T-cell (primary cell): ENCODE results near the gene CLSTN2. TPM values are rescaled to one million over a fixed set of nuclear protein-coding genes. Genes with fewer than 3 reads are reported as not detected.

ENCODE experiments used
- ATAC-seq, 4 experiments: fragments of 200-7000 bp in 3 of 4; fragments of 150-1000 bp in 1 of 4; cut with Tn5 transposase; replicated peaks in 1 of 4; 1 replicate in 3 of 4; 2 replicates in 1 of 4; pipeline ENCODE4 v1.10.0; 2021; ENCODE audit warnings: moderate library complexity in 3 of 4, mild to moderate bottlenecking in 2 of 4, moderate number of reproducible peaks in 1 of 4
- CTCF ChIA-PET, 2 donors: fragments of 300-600 bp; sonication (Branson Sonifier 250); formaldehyde crosslinking; loops; one replicate each; lab custom pipeline; 2022; ENCODE audit warnings: antibody characterized with exemption in 2 of 2; lab: Charles Lee
- POLR2A ChIA-PET, 2 donors: fragments of 300-600 bp; sonication (Branson Sonifier 250); formaldehyde crosslinking; loops; one replicate each; lab custom pipeline; 2022; ENCODE audit warnings: antibody characterized with exemption in 2 of 2; lab: Charles Lee
- DNase-seq, 35 experiments: peaks; one replicate each; pipeline versions ENCODE4 v3.0.0 to v3.0.0-alpha.2; 2013 to 2023
- H3K27ac ChIP-seq: one replicate; pipeline ENCODE4 v1.5.1; 2013; ENCODE audit warnings: low read length
- H3K27me3 ChIP-seq, 2 experiments: replicated peaks in 1 of 2; 1 replicate in 1 of 2; 2 replicates in 1 of 2; pipeline versions ENCODE4 v1.6.1 to v1.7.0; 2013; ENCODE audit warnings: low read length in 1 of 2, mixed read lengths in 1 of 2; ENCODE audit not compliant: control insufficient read depth in 2 of 2, insufficient read depth in 2 of 2; ENCODE audit errors: extremely low read depth in 1 of 2
- H3K36me3 ChIP-seq, 2 donors: 1 replicate in 1 of 2; 2 replicates in 1 of 2; pipeline versions ENCODE4 v1.6.1 to v1.7.0; 2013; ENCODE audit warnings: low read length in 1 of 2; ENCODE audit not compliant: control insufficient read depth in 2 of 2, insufficient read depth in 1 of 2; ENCODE audit errors: extremely low read depth in 1 of 2
- H3K4me1 ChIP-seq, 2 experiments: 1 replicate in 1 of 2; 2 replicates in 1 of 2; pipeline versions ENCODE4 v1.6.1 to v1.7.0; 2013; ENCODE audit warnings: low read length in 2 of 2, mixed read lengths in 1 of 2; ENCODE audit not compliant: insufficient read depth in 2 of 2, control insufficient read depth in 1 of 2; ENCODE audit errors: extremely low read depth in 1 of 2
- H3K4me3 ChIP-seq, 2 donors: 1 replicate in 1 of 2; 2 replicates in 1 of 2; pipeline versions ENCODE4 v1.5.1 to v1.7.0; 2013; ENCODE audit warnings: mild to moderate bottlenecking in 2 of 2, low read length in 1 of 2, moderate library complexity in 1 of 2; ENCODE audit not compliant: control insufficient read depth in 1 of 2; ENCODE audit errors: extremely low read depth in 1 of 2
- H3K9me3 ChIP-seq: 2 replicates; pipeline ENCODE4 v1.7.0; 2013
- H3K27ac Mint-ChIP-seq, 2 donors: one replicate each; pipeline ENCODE4 v1.8.0; 2020 to 2021; ENCODE audit warnings: mild to moderate bottlenecking in 2 of 2, mixed read lengths in 2 of 2
- H3K27me3 Mint-ChIP-seq, 2 donors: one replicate each; pipeline ENCODE4 v1.8.0; 2021 to 2022; ENCODE audit warnings: mixed read lengths in 2 of 2
- H3K36me3 Mint-ChIP-seq: one replicate; pipeline ENCODE4 v1.8.0; 2021; ENCODE audit warnings: mixed read lengths
- H3K4me1 Mint-ChIP-seq, 3 donors: one replicate each; pipeline ENCODE4 v1.8.0; 2020 to 2022; ENCODE audit warnings: mixed read lengths in 3 of 3, mild to moderate bottlenecking in 1 of 3
- H3K4me3 Mint-ChIP-seq, 3 donors: one replicate each; pipeline ENCODE4 v1.8.0; 2020 to 2022; ENCODE audit warnings: mild to moderate bottlenecking in 3 of 3, mixed read lengths in 3 of 3, moderate library complexity in 3 of 3
- H3K9me3 Mint-ChIP-seq, 3 donors: one replicate each; pipeline ENCODE4 v1.8.0; 2020 to 2022; ENCODE audit warnings: mixed read lengths in 3 of 3
- WGBS: methylation state at CpG from one replicate; pipeline ENCODE4 v1.1.5; 2013; ENCODE audit warnings: missing lambda C conversion rate; ENCODE audit not compliant: insufficient coverage; 5-methylcytosine and 5-hydroxymethylcytosine counted together
- total RNA-seq, 35 experiments: library from RNA in 6 of 35; stranded (reverse) in 6 of 35; fragments of 120-200 nt in 1 of 35; gene quantifications; one replicate each; pipeline versions ENCODE4 v1.2.1 to v1.2.4 and lab custom pipeline; 2013 to 2026

The CLSTN2 gene
- total RNA-seq, 5 donors from 2014 or later (not counting 1 experiment from before 2014, with no cell fraction given): under 0.01 to 0.12 (median 0.03) TPM; not detected in 2

DNA sequence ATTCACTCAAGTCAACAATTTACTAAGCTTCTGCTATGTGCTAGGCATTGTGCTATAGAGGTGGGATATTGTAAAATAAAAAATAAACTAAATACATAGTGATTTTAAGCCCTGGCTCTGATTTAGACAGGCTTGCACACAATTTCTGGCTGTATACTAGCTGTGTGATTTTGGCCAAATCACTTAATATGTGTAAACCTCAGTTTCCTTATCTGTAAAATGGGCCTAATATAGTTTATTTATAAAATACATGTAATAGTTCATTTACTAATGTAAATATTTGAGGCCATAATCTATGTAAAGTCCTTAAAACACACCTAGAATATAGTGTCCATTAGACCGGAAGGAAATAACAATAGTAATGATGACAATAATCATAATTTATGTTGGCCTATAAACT lies 363.1 kb downstream of the CLSTN2 start:
- Mint-ChIP-seq H3K27ac (no peak overlapping the region), H3K9me3 (no peaks in the 10 kb centered on the region), H3K36me3 (no peaks in the 10 kb centered on the region), H3K27me3 (peaks cover 0 to 3% of the 10 kb centered on the region in 2 donors), H3K4me3 (no peak overlapping the region), H3K4me1 (no peaks in the 10 kb centered on the region)
- DNase-seq: no peak
- H3K4me3 ChIP-seq: no peak overlapping the region
- no peak overlapping the region for H3K27ac ChIP-seq
- ChIA-PET CTCF (no interaction called here), POLR2A (interaction anchor here in 1 of 2 donors (0.6 kb wide), 1 partner anchor 155 kb away, joined by 3 read pairs; no protein-coding TSS in a partner anchor)
- H3K27me3 ChIP-seq: no peaks in the 10 kb centered on the region
- WGBS: no CpG with 5 or more reads among the region's 1 CpG
- no peaks in the 10 kb centered on the region for H3K4me1 ChIP-seq
- H3K9me3 ChIP-seq: no peaks in the 10 kb centered on the region
- H3K36me3 ChIP-seq: no peaks in the 10 kb centered on the region
- ATAC-seq: no peak

DNA sequence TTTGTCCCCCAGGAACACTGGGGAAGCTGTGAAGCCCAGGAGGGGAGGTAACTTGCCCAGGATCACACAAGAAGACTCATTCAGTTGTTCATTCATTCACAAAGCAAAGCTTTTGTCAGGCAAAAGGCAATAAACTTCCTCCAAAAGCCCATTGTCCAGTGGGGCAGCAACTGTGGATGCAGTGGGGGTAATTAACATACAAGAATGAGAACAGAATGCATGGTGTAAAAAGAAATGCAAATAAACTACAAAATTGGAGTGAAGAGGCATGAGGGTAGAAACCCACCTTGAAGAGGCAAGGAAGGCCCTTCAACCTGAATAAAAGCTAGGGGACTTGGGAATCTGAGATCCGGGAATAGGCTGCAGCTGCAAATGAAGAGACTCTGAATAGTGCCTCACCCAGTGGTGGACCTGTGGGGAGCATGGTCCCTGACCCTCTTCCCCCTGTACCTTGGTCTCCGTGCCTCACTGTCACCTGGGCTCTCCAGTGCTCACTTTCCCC lies 363.6 kb downstream of the CLSTN2 start:
- DNase-seq (no peak), ATAC-seq (no peak)
- Histone ChIP-seq H3K27me3 (no peaks in the 10 kb centered on the region), H3K27ac (no peak overlapping the region), H3K36me3 (no peaks in the 10 kb centered on the region), H3K4me1 (no peaks in the 10 kb centered on the region), H3K9me3 (no peaks in the 10 kb centered on the region), H3K4me3 (no peak overlapping the region)
- Mint-ChIP-seq H3K27me3 (peaks cover 0 to 3% of the 10 kb centered on the region in 2 donors), H3K4me1 (no peaks in the 10 kb centered on the region), H3K4me3 (no peak overlapping the region), H3K9me3 (no peaks in the 10 kb centered on the region), H3K36me3 (no peaks in the 10 kb centered on the region), H3K27ac (no peak overlapping the region)
- CTCF ChIA-PET: no interaction called here
- POLR2A ChIA-PET: interaction anchor here in 1 of 2 donors (0.6 kb wide), 1 partner anchor 154 kb away, joined by 3 read pairs; no protein-coding TSS in a partner anchor
- 80% methylated on average over 1 of the region's 2 CpGs for WGBS

DNA sequence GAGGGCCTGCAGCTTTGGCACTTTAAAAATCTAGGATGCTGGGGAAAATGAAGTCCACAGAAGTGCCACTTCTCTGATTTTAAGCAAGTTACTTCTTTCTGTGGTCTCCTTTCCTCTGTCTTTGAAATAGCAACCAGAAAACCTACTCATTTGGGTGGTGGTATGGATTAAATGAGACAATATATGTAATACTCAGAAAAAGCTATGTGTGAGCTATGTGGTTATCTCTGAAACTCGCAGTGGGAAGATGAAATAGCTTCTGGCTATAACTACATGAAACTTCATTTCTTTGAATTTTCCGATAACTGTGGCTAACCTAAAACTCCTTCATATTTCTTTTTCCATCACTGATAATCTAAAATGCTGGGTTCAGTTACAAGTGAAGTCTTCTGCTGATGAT lies 368.9 kb downstream of the CLSTN2 start:
- H3K27me3 ChIP-seq: no peaks in the 10 kb centered on the region
- DNase-seq: no peak
- CTCF ChIA-PET: no interaction called here
- Mint-ChIP-seq H3K27me3 (peaks cover 3 to 15% of the 10 kb centered on the region in 2 donors), H3K4me3 (no peak overlapping the region), H3K9me3 (no peaks in the 10 kb centered on the region), H3K27ac (no peak overlapping the region), H3K36me3 (no peaks in the 10 kb centered on the region), H3K4me1 (no peaks in the 10 kb centered on the region)
- POLR2A ChIA-PET: no interaction called here
- H3K36me3 ChIP-seq: no peaks in the 10 kb centered on the region
- ATAC-seq: no peak
- H3K4me1 ChIP-seq: no peaks in the 10 kb centered on the region
- no peaks in the 10 kb centered on the region for H3K9me3 ChIP-seq
- H3K27ac ChIP-seq: no peak overlapping the region
- WGBS: no CpG with 5 or more reads among the region's 2 CpGs
- H3K4me3 ChIP-seq: no peak overlapping the region

DNA sequence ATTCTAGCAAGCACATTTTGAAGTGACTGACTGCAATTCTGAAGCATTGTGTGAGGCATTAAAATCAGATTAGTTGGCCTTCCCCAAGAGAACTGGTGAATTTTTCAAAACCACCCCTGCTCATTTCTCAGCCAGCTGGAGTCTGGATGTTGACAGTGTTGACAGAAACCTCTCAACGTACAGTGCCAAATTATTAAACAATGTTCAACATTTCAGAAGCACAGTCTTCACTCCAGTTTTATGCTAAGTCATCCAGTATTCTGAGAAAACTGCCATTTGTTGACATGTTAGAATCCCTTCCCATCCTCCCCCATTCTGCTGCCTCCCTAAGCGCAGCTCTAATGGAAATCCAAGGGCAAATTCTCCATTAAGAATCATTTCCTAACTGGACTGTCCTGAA lies 373.6 kb downstream of the CLSTN2 start:
- Histone ChIP-seq H3K4me1 (no peaks in the 10 kb centered on the region), H3K9me3 (no peaks in the 10 kb centered on the region), H3K36me3 (no peaks in the 10 kb centered on the region), H3K27ac (no peak overlapping the region), H3K27me3 (no peaks in the 10 kb centered on the region), H3K4me3 (no peak overlapping the region)
- Mint-ChIP-seq H3K27me3 (peaks cover 4 to 12% of the 10 kb centered on the region in 2 donors), H3K27ac (no peak overlapping the region), H3K4me1 (no peaks in the 10 kb centered on the region), H3K4me3 (no peak overlapping the region), H3K36me3 (no peaks in the 10 kb centered on the region), H3K9me3 (no peaks in the 10 kb centered on the region)
- POLR2A ChIA-PET: interaction anchor here in 1 of 2 donors (0.7 kb wide), 1 partner anchor 836 kb away, joined by 3 read pairs; no protein-coding TSS in a partner anchor
- no peak for DNase-seq
- WGBS: 71% methylated on average over 2 of the region's 2 CpGs
- ATAC-seq: no peak
- CTCF ChIA-PET: no interaction called here

- no peak overlapping the region for H3K4me3 ChIP-seq
- H3K27ac ChIP-seq: no peak overlapping the region
- CTCF ChIA-PET: no interaction called here
- no peaks in the 10 kb centered on the region for H3K27me3 ChIP-seq
- peaks cover 2 to 14% of the 10 kb centered on the region in 2 donors for H3K27me3 Mint-ChIP-seq
- DNase-seq (no peak), ATAC-seq (no peak)
- H3K36me3 Mint-ChIP-seq: no peaks in the 10 kb centered on the region
- H3K27ac Mint-ChIP-seq: no peak overlapping the region
- H3K4me1 ChIP-seq: no peaks in the 10 kb centered on the region
- no peak overlapping the region for H3K4me3 Mint-ChIP-seq
- no peaks in the 10 kb centered on the region for H3K9me3 ChIP-seq
- H3K9me3 Mint-ChIP-seq: no peaks in the 10 kb centered on the region
- POLR2A ChIA-PET: no interaction called here
- WGBS: no CpG with 5 or more reads among the region's 5 CpGs
- H3K4me1 Mint-ChIP-seq: no peaks in the 10 kb centered on the region
- no peaks in the 10 kb centered on the region for H3K36me3 ChIP-seq
Observed at GRCh38 chr3:140311428-140311827, 376.4 kb downstream of the CLSTN2 start.

GRCh38 chr3:140315955-140316354 lies 381.0 kb downstream of the CLSTN2 start:
- Histone ChIP-seq H3K27ac (no peak overlapping the region), H3K4me1 (no peaks in the 10 kb centered on the region), H3K4me3 (no peak overlapping the region), H3K27me3 (no peaks in the 10 kb centered on the region), H3K9me3 (no peaks in the 10 kb centered on the region), H3K36me3 (no peaks in the 10 kb centered on the region)
- no peak overlapping the region for H3K4me3 Mint-ChIP-seq
- no peaks in the 10 kb centered on the region for H3K4me1 Mint-ChIP-seq
- H3K9me3 Mint-ChIP-seq: no peaks in the 10 kb centered on the region
- no peak for DNase-seq
- no peaks in the 10 kb centered on the region for H3K36me3 Mint-ChIP-seq
- POLR2A ChIA-PET: no interaction called here
- no peak overlapping the region for H3K27ac Mint-ChIP-seq
- H3K27me3 Mint-ChIP-seq: peaks cover 6 to 23% of the 10 kb centered on the region in 2 donors
- no peak for ATAC-seq
- CTCF ChIA-PET: no interaction called here

DNA sequence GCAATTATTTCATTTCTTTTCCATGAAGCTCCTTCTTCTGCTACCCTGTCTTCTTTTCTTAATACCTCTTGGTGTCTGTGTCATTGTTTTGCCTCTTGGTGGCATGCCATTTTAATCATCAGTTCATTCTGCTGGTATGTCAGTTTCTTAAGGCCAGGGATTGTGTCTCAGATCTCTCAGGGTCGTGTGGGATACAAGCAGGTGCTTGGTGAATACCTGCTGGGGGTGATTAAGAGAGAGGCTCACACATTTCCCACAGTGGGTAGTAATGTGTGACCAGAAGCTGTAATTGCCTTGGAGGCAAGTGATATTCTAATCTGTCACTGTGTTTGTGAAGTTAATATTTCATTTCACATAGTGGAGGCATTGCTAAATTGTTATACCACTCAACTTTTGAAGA lies 381.5 kb downstream of the CLSTN2 start:
- Mint-ChIP-seq H3K9me3 (no peaks in the 10 kb centered on the region), H3K4me1 (no peaks in the 10 kb centered on the region), H3K36me3 (no peaks in the 10 kb centered on the region), H3K4me3 (no peak overlapping the region), H3K27me3 (peaks cover 6 to 26% of the 10 kb centered on the region in 2 donors), H3K27ac (no peak overlapping the region)
- ATAC-seq: no peak
- H3K4me3 ChIP-seq: no peak overlapping the region
- H3K27me3 ChIP-seq: no peaks in the 10 kb centered on the region
- H3K9me3 ChIP-seq: no peaks in the 10 kb centered on the region
- no peaks in the 10 kb centered on the region for H3K4me1 ChIP-seq
- ChIA-PET CTCF (no interaction called here), POLR2A (no interaction called here)
- H3K27ac ChIP-seq: no peak overlapping the region
- no peaks in the 10 kb centered on the region for H3K36me3 ChIP-seq
- no peak for DNase-seq
- no CpG with 5 or more reads among the region's 1 CpG for WGBS
